Measurements from ENCODE around the gene MYO6. TPM values are rescaled to one million over a fixed set of nuclear protein-coding genes. Genes with fewer than 3 reads are reported as not detected.

Gene MYO6
- total RNA-seq, 1 experiment from 2014 or later = 46.9 TPM

GRCh38 chr6:75824160-75824559 is 75.1 kb downstream of the MYO6 start:
- H3K4ac ChIP-seq (ENCODE audit: low read depth, low read length) = no peak overlapping the region
- no peaks in the 10 kb centered on the region; a peak in 1 of 4 replicates for H3K4me1 Mint-ChIP-seq
- H3K23ac ChIP-seq (ENCODE audit: insufficient read length, low read depth, low read length) = no peak overlapping the region
- no peaks in the 10 kb centered on the region for H3K79me2 ChIP-seq (ENCODE audit: insufficient read depth, low read length)
- H3K9me3 Mint-ChIP-seq = no peaks in the 10 kb centered on the region
- H3K4me1 ChIP-seq (ENCODE audit: insufficient read depth, low read length) = no peaks in the 10 kb centered on the region
- no peak overlapping the region for H3K4me2 ChIP-seq (ENCODE audit: insufficient read depth, insufficient read length, low read length)
- no peak for DNase-seq
- no peak overlapping the region for H4K8ac ChIP-seq (replicated peaks; ENCODE audit: insufficient read length, low read depth, low read length)
- H3K27me3 ChIP-seq (ENCODE audit: insufficient read depth, low read length) = no peaks in the 10 kb centered on the region
- H3K79me1 ChIP-seq (ENCODE audit: insufficient read depth, low read depth, low read length, poor library complexity, severe bottlenecking) = no peaks in the 10 kb centered on the region
- H2BK20ac ChIP-seq (ENCODE audit: low read depth, low read length, poor library complexity, severe bottlenecking) = no peak overlapping the region
- no peak overlapping the region for H3K18ac ChIP-seq (ENCODE audit: insufficient read length, low read depth, low read length)
- H3K23me2 ChIP-seq (ENCODE audit: insufficient read length, low read depth, low read length, poor library complexity, severe bottlenecking) = no peaks in the 10 kb centered on the region
- no peak overlapping the region for H3K56ac ChIP-seq (ENCODE audit: insufficient read length, low read depth, low read length)
- H4K91ac ChIP-seq (ENCODE audit: insufficient read length, low read depth, low read length) = no peak overlapping the region
- no peak overlapping the region for H3K9ac ChIP-seq (ENCODE audit: extremely low read depth, insufficient read length, low read length)
- no peak overlapping the region for H3K27ac Mint-ChIP-seq
- H3K36me3 Mint-ChIP-seq (ENCODE audit: insufficient read depth in 1 of 3, low read depth in 3 of 3) = peaks cover 0 to 6% (median 0%) of the 10 kb centered on the region in 3 experiments; a peak in 4 of 7 replicates
- H2AFZ ChIP-seq (ENCODE audit: low read length) = no peak overlapping the region
- no peak overlapping the region for H2BK15ac ChIP-seq (ENCODE audit: low read depth, low read length)
- no peaks in the 10 kb centered on the region for H3K27me3 Mint-ChIP-seq (ENCODE audit: low read depth)
- H3K4me3 Mint-ChIP-seq = no peak overlapping the region
- no peaks in the 10 kb centered on the region for H4K20me1 ChIP-seq (ENCODE audit: control insufficient read depth, insufficient read depth, insufficient read length)
- no peak overlapping the region for H2BK12ac ChIP-seq (ENCODE audit: insufficient read length, low read depth, low read length)
- H3K14ac ChIP-seq (ENCODE audit: insufficient read depth, low read length) = no peak overlapping the region
- no peak overlapping the region for H3K27ac ChIP-seq (ENCODE audit: insufficient read length, low read depth, low read length)
- TF ChIP-seq CTCF (conservative IDR thresholded peaks at IDR 0.05) = no peak
- H4K5ac ChIP-seq (ENCODE audit: insufficient read length, low read depth, low read length) = no peak overlapping the region
- H2BK120ac ChIP-seq (ENCODE audit: low read depth, low read length, poor library complexity, severe bottlenecking) = no peak overlapping the region
- H3K9me3 ChIP-seq (ENCODE audit: control insufficient read depth, low read depth, low read length) = no peaks in the 10 kb centered on the region
- H2BK5ac ChIP-seq (ENCODE audit: insufficient read length, low read length) = no peak overlapping the region
- no peak overlapping the region for H3T11ph ChIP-seq (ENCODE audit: low read length)
- no peak overlapping the region for H2AK5ac ChIP-seq (ENCODE audit: insufficient read length, low read length)

Measured in H9 (cell line).